GM12874 (cell line): ENCODE measurements around the gene MTCH1.

Experiments used
- CTCF ChIP-seq: IDR thresholded peaks from 2 replicates; pipeline ENCODE4 v1.5.1; 2011; ENCODE audit warnings: low read depth, mild to moderate bottlenecking, control low read depth, low read length, moderate library complexity; ENCODE audit not compliant: insufficient read depth

The MTCH1 gene

DNA sequence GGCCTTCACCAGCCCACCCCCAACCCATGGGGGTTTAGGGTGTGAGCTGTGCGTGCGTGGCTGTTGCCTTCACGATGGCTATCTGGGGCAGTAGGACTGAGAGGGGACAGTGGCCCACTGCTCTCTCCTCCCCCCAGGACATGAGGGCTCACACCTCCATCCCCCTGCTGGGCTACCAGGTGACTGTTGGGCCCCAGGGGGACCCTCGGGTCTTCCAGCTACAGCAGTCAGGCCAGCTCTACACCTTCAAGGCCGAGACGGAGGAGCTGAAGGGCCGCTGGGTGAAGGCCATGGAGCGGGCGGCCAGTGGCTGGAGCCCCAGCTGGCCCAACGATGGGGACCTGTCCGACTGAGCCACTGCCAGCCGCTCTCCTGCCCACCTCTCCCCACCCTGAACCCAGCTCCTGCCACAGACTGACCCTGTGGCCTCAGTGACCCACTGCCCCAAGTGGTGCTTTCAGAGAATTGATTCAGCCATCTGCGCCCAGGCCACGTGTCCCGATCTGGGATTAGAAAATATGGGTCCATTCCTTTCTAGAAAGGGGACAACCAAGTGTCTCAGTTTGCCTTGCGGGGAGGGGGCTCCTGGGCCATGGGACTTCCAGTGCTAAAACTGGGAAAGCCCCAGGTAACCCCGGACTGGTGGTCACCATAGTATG, 41.9 kb upstream of the MTCH1 start:
- TF ChIP-seq CTCF = no peak

DNA sequence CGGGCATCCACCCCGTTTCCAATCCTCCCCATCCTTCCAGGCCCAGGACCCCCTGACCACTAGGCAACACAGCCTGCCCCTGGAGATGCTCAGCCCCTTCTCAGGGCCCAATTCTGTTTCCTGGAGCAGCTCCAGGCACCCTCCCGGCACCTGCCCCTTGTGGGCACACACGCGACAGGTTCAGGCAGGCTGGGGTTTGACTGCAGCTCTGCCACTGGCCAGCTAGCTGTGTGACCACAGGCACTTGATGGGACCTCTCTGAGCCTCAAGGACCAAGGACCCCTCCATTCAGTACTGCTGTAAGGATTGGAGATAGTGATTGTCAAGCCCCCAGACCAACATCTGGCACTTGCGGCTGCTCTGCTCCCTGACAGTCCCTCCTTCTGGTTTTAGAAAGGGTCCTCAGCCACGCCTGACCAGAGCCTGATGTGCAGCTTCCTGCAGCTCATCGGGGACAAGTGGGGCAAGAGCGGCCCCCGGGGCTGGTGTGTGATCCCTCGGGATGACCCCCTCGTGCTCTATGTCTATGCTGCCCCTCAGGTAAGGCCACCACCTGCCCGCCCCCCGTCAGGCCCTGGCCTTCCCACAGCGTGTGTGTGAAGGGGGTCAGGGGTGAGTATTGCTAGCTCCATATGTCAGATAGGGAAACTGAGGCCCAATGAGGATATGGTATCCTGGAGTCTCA, 41.2 kb upstream of the MTCH1 start:
- no peak for TF ChIP-seq CTCF

GRCh38 chr6:37025621-37026466, 39.8 kb upstream of the MTCH1 start:
- TF ChIP-seq CTCF = no peak

DNA sequence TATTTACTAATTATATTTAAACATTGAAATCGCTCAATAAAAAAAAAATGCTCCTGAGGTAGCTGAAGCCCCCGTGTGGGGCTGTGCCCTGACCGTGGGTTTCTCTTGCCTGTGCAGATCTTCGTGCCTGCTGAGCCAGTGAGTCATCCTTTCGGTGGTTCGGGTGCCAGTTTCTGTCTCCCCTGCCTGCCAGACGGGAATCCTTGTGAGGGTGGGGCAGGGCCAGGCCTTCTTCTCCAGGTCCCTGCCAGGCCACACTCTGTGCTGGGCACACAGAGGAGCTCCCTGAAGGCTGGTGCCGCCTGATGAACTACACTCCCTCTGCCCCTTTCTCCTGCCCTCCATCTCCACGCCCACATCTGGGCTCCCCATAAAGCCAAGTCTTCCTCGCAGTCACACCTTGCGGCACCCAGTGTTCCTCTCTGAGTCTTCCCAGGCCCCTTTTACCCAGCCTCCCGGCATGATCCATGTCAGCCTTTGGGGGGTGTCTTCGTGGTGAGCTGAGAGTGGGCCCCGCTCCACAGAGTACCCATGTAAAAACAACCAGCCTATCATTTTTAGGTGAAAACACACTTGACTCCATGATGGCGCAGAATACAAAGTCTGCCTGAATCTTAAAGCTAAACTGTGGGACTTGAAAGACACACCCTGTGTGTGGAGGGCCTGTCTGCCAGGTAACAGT, 38.8 kb upstream of the MTCH1 start:
- TF ChIP-seq CTCF = no peak

DNA sequence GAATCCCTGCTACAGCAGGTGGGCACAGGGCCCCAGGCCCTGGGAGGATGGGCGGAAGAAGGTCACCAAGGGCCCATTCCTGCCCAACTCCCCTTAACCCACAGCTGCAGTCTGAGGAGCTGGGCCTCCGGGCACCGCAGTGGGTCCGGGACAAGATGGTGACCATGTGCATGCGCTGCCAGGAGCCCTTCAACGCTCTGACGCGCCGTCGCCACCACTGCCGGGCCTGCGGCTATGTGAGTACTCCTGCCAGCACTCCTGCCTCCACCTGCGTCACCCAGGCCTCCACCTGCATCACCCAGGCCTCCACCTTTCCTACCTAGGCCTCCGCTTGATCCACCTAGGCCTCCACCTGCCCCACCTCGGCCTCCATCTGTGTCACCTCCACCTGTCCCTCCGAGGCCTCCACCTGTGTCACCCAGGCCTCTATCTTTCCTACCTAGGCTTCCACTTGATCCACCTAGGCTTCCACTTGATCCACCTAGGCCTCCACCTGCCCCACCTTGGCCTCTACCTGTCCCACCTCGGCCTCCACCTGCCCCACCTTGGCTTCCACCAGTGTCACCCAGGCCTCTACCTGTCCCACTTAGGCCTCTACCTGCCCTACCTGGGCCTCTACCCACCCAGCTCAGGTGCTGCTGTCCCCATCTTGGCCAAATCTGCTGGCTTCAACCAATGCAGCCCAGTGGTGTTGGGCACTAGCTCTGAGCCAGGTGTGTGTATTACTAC, 36.3 kb upstream of the MTCH1 start:
- TF ChIP-seq CTCF = no peak

- peak; percentile 12; the same call in 1 of the 2 replicates for TF ChIP-seq CTCF
Measured at GRCh38 chr6:37021356-37022129, 35.5 kb upstream of the MTCH1 start.
